ENCODE results near the gene TEX2.

GRCh38 chr17:64162554-64162953, 100.5 kb downstream of the TEX2 start:
- no peak for TF ChIP-seq CTCF (conservative IDR thresholded peaks at IDR 0.05 in 1 of 2, IDR thresholded peaks at IDR 0.05 in 1 of 2; ENCODE audit: extremely low read depth in 1 of 2, insufficient read depth in 1 of 2, low read depth in 1 of 2, low read length in 2 of 2)
- no peak for TF ChIP-seq EZH2 (IDR thresholded peaks at IDR 0.05; ENCODE audit: borderline replicate concordance, low read length)

Measured in mammary epithelial cell (primary cell).